HepG2 (cell line): ENCODE results near the gene MAP2K7. TPM values are rescaled to one million over a fixed set of nuclear protein-coding genes. Genes with fewer than 3 reads are reported as not detected.

Source experiments
- GATAD1 ChIP-seq: IDR thresholded peaks from 2 replicates; pipeline ENCODE4 v1.6.1; 2016; ENCODE audit warnings: missing genetic modification reagents, missing compliant biosample characterization
- HCFC1 ChIP-seq: fragments of 150-350 bp; IDR thresholded peaks from 2 replicates; pipeline ENCODE4 v1.6.1; 2014; ENCODE audit warnings: low read depth, low read length
- KDM1A ChIP-seq: IDR thresholded peaks from 2 replicates; pipeline ENCODE4 v1.6.1; 2016; ENCODE audit warnings: missing compliant biosample characterization
- NKX3-1 ChIP-seq: sonication (generic); formaldehyde crosslinking; IDR thresholded peaks from 2 replicates; pipeline ENCODE4 v1.5.0; 2020; ENCODE audit warnings: missing genetic modification reagents
- NONO ChIP-seq, 2 experiments: fragments of 450-650 bp in 1 of 2; sonication (generic) in 1 of 2; formaldehyde crosslinking in 1 of 2; IDR thresholded peaks in 1 of 2; conservative IDR thresholded peaks in 1 of 2; 2 replicates each; pipeline versions ENCODE4 v1.6.1 to v1.8.0; 2017 to 2022; ENCODE audit warnings: mild to moderate bottlenecking in 1 of 2, missing genetic modification reagents in 1 of 2, moderate library complexity in 1 of 2
- SNAPC5 ChIP-seq: sonication (generic); formaldehyde crosslinking; IDR thresholded peaks from 2 replicates; pipeline ENCODE4 v1.8.1; 2023; ENCODE audit warnings: mild to moderate bottlenecking, missing genetic modification reagents, borderline replicate concordance
- SOX6 ChIP-seq, 2 experiments: fragments of 450-650 bp in 1 of 2; sonication (generic) in 1 of 2; formaldehyde crosslinking in 1 of 2; IDR thresholded peaks; 2 replicates each; pipeline versions ENCODE4 v1.4.0 to v1.6.1; 2017 to 2020; ENCODE audit warnings: antibody characterized with exemption in 1 of 2, mild to moderate bottlenecking in 1 of 2, missing genetic modification reagents in 1 of 2
- SRSF4 ChIP-seq: fragments of 200-400 bp; formaldehyde crosslinking; IDR thresholded peaks from one replicate; pipeline ENCODE4 v1.6.1; 2018; ENCODE audit warnings: mild to moderate bottlenecking, low read depth, low read length, moderate library complexity; ENCODE audit not compliant: poor library complexity, severe bottlenecking
- TMF1 ChIP-seq: sonication (generic); formaldehyde crosslinking; IDR thresholded peaks from 2 replicates; pipeline ENCODE4 v1.8.1; 2022; ENCODE audit warnings: low read depth, missing genetic modification reagents
- WIZ ChIP-seq: sonication (generic); formaldehyde crosslinking; IDR thresholded peaks from 2 replicates; pipeline ENCODE4 v1.5.1; 2020; ENCODE audit warnings: mild to moderate bottlenecking, missing genetic modification reagents
- ZNF205 ChIP-seq: IDR thresholded peaks from 2 replicates; pipeline ENCODE4 v1.6.1; 2018; ENCODE audit warnings: missing biosample characterization, missing genetic modification reagents
- ZNF296 ChIP-seq: sonication (generic); formaldehyde crosslinking; conservative IDR thresholded peaks from 2 replicates; pipeline ENCODE4 v1.5.0; 2020; ENCODE audit warnings: mild to moderate bottlenecking, missing genetic modification reagents
- ZNF383 ChIP-seq: sonication (generic); formaldehyde crosslinking; IDR thresholded peaks from 2 replicates; pipeline ENCODE4 v1.4.0; 2020; ENCODE audit warnings: missing genetic modification reagents, mild to moderate bottlenecking, borderline replicate concordance
- ZNF562 ChIP-seq: sonication (generic); formaldehyde crosslinking; IDR thresholded peaks from 2 replicates; pipeline ENCODE4 v1.8.0; 2022; ENCODE audit warnings: missing genetic modification reagents, borderline replicate concordance
- ZNF629 ChIP-seq: sonication (generic); formaldehyde crosslinking; conservative IDR thresholded peaks from 2 replicates; pipeline ENCODE4 v1.5.0; 2020; ENCODE audit warnings: missing genetic modification reagents
- ZNF768 ChIP-seq: sonication (generic); formaldehyde crosslinking; IDR thresholded peaks from 2 replicates; pipeline ENCODE4 v1.4.0; 2020; ENCODE audit warnings: missing genetic modification reagents
- ZNF781 ChIP-seq: sonication (generic); formaldehyde crosslinking; IDR thresholded peaks from 2 replicates; pipeline ENCODE4 v1.5.1; 2020; ENCODE audit warnings: borderline replicate concordance, mild to moderate bottlenecking, missing genetic modification reagents; ENCODE audit errors: not compliant biosample characterization
- polyA plus RNA-seq, 8 experiments: library from polyadenylated mRNA; depleted of rRNA in 3 of 8; stranded (reverse) in 7 of 8; unstranded in 1 of 8; fragments of >200 nt; fragmentation: Illumina TruSeq in 4 of 8; extraction: Trizol in 4 of 8; gene quantifications; 2 replicates each; pipeline versions ENCODE4 v1.2.1 to v1.2.3, GENCODE V29; 2011 to 2016; ENCODE audit warnings: low read depth in 4 of 8, missing spikeins in 1 of 8, mixed read lengths in 1 of 8; ENCODE audit not compliant: insufficient read depth in 1 of 8
- total RNA-seq, 5 experiments: library from RNA; depleted of rRNA; stranded (reverse); fragments of >200 nt; fragmentation: Illumina TruSeq; extraction: Trizol; gene quantifications; 2 replicates each; pipeline ENCODE4 v1.2.3, GENCODE V29; 2016; ENCODE audit warnings: low read depth in 1 of 5

MAP2K7 gene
- total and polyA plus RNA-seq, 2 of the 13 experiments (the other 11 are each of a cell fraction or from before 2014, with no cell fraction given), result 9.0 to 10.8 TPM

- TF ChIP-seq WIZ (CRISPR knock-in tag) (no peak), KDM1A (CRISPR knock-in tag) (peak; percentile 60; the same call in 1 of the 2 replicates), ZNF562 (CRISPR knock-in tag) (no peak), SOX6 (IDR thresholded peaks at IDR 0.05) (no peak), SOX6 (CRISPR knock-in tag; IDR thresholded peaks at IDR 0.05) (0 out of 2 replicates have a peak, but pooled peaks have one; percentile 1), ZNF768 (CRISPR knock-in tag) (peak; percentile 24; the same call in 1 of the 2 replicates), NKX3-1 (no peak), GATAD1 (CRISPR knock-in tag) (no peak), HCFC1 (no peak), ZNF781 (CRISPR knock-in tag) (no peak), TMF1 (CRISPR knock-in tag) (no peak), ZNF296 (CRISPR knock-in tag) (0 out of 2 replicates have a peak, but pooled peaks have one; percentile 27), NONO (IDR thresholded peaks at IDR 0.05) (no peak), NONO (CRISPR knock-in tag; conservative IDR thresholded peaks at IDR 0.05) (no peak), ZNF205 (CRISPR knock-in tag) (no peak), SNAPC5 (CRISPR knock-in tag) (no peak), ZNF383 (CRISPR knock-in tag) (no peak), ZNF629 (CRISPR knock-in tag) (peak; percentile 96), SRSF4 (no peak)
- TF ChIP-seq, all 625 proteins: peak for 13
Measured at GRCh38 chr19:7872306-7873204, 31.1 kb upstream of the MAP2K7 start (continued).
